ENCODE data around the gene C10orf95. TPM values are rescaled to one million over a fixed set of nuclear protein-coding genes. Genes with fewer than 3 reads are reported as not detected.
"Not testable (repeated sequence)": the region's sequence is repeated elsewhere in the genome, so short reads cannot be mapped to it uniquely, and the experiment has no call there.

Gene C10orf95
- total RNA-seq, 5 donors from 2014 or later (not counting 1 experiment from before 2014, with no cell fraction given) = 0.23 to 0.92 (median 0.55) TPM; not detected in 1

DNA sequence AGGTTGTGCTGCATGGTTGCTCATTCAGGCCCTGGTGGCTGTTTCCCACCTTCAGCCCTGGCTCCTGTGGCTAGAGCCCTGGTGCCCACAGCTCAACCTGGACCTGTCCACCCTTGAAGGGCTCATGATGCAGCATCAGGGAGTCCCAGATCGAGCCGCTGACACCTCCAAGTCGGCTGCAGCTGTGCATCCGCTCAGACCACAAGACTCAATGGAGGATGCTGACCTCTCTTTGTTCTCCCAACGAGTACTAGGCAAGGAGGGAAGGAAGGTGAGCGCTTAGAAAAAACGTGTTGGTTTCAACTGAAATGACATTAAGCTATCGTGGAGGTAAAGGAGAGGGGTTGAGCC is 9.5 kb upstream of the C10orf95 start:
- Mint-ChIP-seq H3K27ac (peak overlapping the region; percentile 64 to 80), H3K9me3 (no peaks in the 10 kb centered on the region), H3K4me1 (peaks cover 21 to 32% (median 26%) of the 10 kb centered on the region in 3 donors), H3K36me3 (no peaks in the 10 kb centered on the region), H3K27me3 (no peaks in the 10 kb centered on the region), H3K4me3 (peak overlapping the region; percentile 85 to 95 (median 86))
- Histone ChIP-seq H3K4me1 (ENCODE audit: control insufficient read depth in 1 of 2, extremely low read depth in 1 of 2, insufficient read depth in 2 of 2, low read length in 2 of 2) (peaks cover 5 to 23% of the 10 kb centered on the region in 2 experiments), H3K27me3 (replicated peaks in 1 of 2; ENCODE audit: control insufficient read depth in 2 of 2, extremely low read depth in 1 of 2, insufficient read depth in 2 of 2, low read length in 1 of 2) (no peaks in the 10 kb centered on the region), H3K36me3 (ENCODE audit: control insufficient read depth in 2 of 2, extremely low read depth in 1 of 2, insufficient read depth in 1 of 2, low read length in 1 of 2) (peaks cover 6% of the 10 kb centered on the region in 2 donors), H3K9me3 (no peaks in the 10 kb centered on the region), H3K4me3 (ENCODE audit: control insufficient read depth in 1 of 2, extremely low read depth in 1 of 2, low read length in 1 of 2) (peak overlapping the region; percentile 55 to 75), H3K27ac (ENCODE audit: low read length) (peak overlapping the region; percentile 4)
- ChIA-PET CTCF (interaction anchor here (0.6 to 2.7 kb wide), 5 partner anchors 10 to 231 kb away, joined by 3 to 11 read pairs (median 4); partner anchors contain the start of gene C10orf95 (in 1 of the 2)), POLR2A (interaction anchor here (0.5 to 1.0 kb wide), 5 partner anchors 9 to 42 kb away, joined by 3 to 8 read pairs (median 5); partner anchors contain the start of genes ACTR1A (in 1 of the 2) and C10orf95 (in 1 of the 2))
- DNase-seq = peak in 3 of 35 experiments; percentile 7 to 20 (median 8)
- 20% methylated on average over 8 of the region's 8 CpGs for WGBS (ENCODE audit: insufficient coverage)
- ATAC-seq (replicated peaks in 1 of 4) = peak; percentile 7 to 18 (median 15)

DNA sequence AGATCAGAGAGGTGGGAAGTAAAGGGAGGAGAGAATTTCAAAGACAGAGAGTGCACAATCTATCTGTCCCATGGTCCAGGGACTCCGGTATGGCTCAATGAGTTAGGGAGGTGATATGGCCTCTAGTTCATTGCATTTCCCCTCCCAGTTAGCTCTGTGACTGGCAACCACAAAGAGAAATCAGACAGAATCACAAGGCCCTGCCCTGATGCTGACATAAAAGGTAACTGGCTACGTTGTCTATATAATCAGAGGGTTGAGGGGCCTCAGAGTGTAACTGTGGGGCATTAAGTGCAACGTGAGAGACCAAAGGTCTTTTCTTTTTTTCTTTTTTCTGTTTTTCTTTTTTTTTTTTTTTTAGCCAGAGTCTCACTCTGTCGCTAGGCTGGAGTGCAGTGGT is 7.3 kb upstream of the C10orf95 start:
- ATAC-seq (replicated peaks in 1 of 4) = no peak
- Mint-ChIP-seq H3K27me3 (no peaks in the 10 kb centered on the region), H3K4me3 (no peak overlapping the region), H3K9me3 (no peaks in the 10 kb centered on the region), H3K4me1 (peaks cover 21 to 33% (median 26%) of the 10 kb centered on the region in 3 donors), H3K36me3 (no peaks in the 10 kb centered on the region), H3K27ac (no peak overlapping the region)
- CTCF ChIA-PET = interaction anchor here in 1 of 2 donors (0.7 kb wide), 2 partner anchors 13 to 43 kb away, joined by 3 to 5 read pairs; no protein-coding TSS in a partner anchor
- H3K27ac ChIP-seq (ENCODE audit: low read length) = no peak overlapping the region
- WGBS (ENCODE audit: insufficient coverage) = 80% methylated on average over 1 of the region's 4 CpGs
- no peaks in the 10 kb centered on the region for H3K27me3 ChIP-seq (replicated peaks in 1 of 2; ENCODE audit: control insufficient read depth in 2 of 2, extremely low read depth in 1 of 2, insufficient read depth in 2 of 2, low read length in 1 of 2)
- POLR2A ChIA-PET = no interaction called here
- peaks cover 6 to 9% of the 10 kb centered on the region in 2 donors for H3K36me3 ChIP-seq (ENCODE audit: control insufficient read depth in 2 of 2, extremely low read depth in 1 of 2, insufficient read depth in 1 of 2, low read length in 1 of 2)
- no peak for DNase-seq
- H3K4me1 ChIP-seq (ENCODE audit: control insufficient read depth in 1 of 2, extremely low read depth in 1 of 2, insufficient read depth in 2 of 2, low read length in 2 of 2) = peaks cover 5 to 23% of the 10 kb centered on the region in 2 experiments
- H3K9me3 ChIP-seq = no peaks in the 10 kb centered on the region
- H3K4me3 ChIP-seq (ENCODE audit: control insufficient read depth in 1 of 2, extremely low read depth in 1 of 2, low read length in 1 of 2) = no peak overlapping the region

DNA sequence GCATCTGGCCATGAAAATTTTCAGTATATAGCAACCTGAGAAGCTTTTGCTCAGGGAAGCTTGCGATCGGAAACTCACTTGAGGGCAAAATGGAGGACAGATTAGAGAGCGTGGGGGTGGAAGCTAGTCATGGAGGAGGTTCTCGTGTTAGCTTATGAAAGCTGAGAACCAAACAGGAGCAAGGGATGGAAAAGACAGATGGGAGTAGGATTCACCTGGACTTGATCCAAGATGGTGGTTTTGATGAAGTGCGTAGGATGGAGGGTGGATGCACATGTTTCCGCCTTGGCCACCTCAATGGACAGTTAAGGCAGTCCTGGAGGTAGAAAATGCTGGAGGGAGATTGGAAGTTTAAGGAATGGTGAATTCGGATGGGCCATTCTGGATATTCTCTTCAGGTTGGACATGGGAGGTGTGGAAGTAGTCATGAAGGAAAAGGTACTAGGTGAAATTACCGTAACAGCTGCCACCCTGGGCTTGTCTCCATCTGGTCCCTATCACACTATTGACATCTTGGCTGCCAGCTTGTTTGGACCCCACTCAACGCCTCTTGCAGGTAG is 6.3 kb upstream of the C10orf95 start:
- Mint-ChIP-seq H3K27ac (peak overlapping the region; percentile 55 to 68), H3K4me3 (no peak overlapping the region), H3K9me3 (no peaks in the 10 kb centered on the region), H3K36me3 (peaks cover 5% of the 10 kb centered on the region), H3K27me3 (no peaks in the 10 kb centered on the region), H3K4me1 (peaks cover 27 to 37% (median 27%) of the 10 kb centered on the region in 3 donors)
- no peaks in the 10 kb centered on the region for H3K27me3 ChIP-seq (replicated peaks in 1 of 2; ENCODE audit: control insufficient read depth in 2 of 2, extremely low read depth in 1 of 2, insufficient read depth in 2 of 2, low read length in 1 of 2)
- ATAC-seq (replicated peaks in 1 of 4) = no peak
- DNase-seq = no peak
- CTCF ChIA-PET = interaction anchor here in 1 of 2 donors (0.5 to 0.8 kb wide), 2 partner anchors 45 to 1417 kb away, joined by 3 to 10 read pairs; partner anchors contain the start of gene ACTR1A
- 91% methylated on average over 7 of the region's 9 CpGs for WGBS (ENCODE audit: insufficient coverage)
- H3K4me3 ChIP-seq (ENCODE audit: control insufficient read depth in 1 of 2, extremely low read depth in 1 of 2, low read length in 1 of 2) = no peak overlapping the region
- H3K27ac ChIP-seq (ENCODE audit: low read length) = no peak overlapping the region
- H3K36me3 ChIP-seq (ENCODE audit: control insufficient read depth in 2 of 2, extremely low read depth in 1 of 2, insufficient read depth in 1 of 2, low read length in 1 of 2) = peaks cover 6 to 14% of the 10 kb centered on the region in 2 donors
- H3K9me3 ChIP-seq = no peaks in the 10 kb centered on the region
- POLR2A ChIA-PET = no interaction called here
- H3K4me1 ChIP-seq (ENCODE audit: control insufficient read depth in 1 of 2, extremely low read depth in 1 of 2, insufficient read depth in 2 of 2, low read length in 2 of 2) = peaks cover 5 to 21% of the 10 kb centered on the region in 2 experiments

DNA sequence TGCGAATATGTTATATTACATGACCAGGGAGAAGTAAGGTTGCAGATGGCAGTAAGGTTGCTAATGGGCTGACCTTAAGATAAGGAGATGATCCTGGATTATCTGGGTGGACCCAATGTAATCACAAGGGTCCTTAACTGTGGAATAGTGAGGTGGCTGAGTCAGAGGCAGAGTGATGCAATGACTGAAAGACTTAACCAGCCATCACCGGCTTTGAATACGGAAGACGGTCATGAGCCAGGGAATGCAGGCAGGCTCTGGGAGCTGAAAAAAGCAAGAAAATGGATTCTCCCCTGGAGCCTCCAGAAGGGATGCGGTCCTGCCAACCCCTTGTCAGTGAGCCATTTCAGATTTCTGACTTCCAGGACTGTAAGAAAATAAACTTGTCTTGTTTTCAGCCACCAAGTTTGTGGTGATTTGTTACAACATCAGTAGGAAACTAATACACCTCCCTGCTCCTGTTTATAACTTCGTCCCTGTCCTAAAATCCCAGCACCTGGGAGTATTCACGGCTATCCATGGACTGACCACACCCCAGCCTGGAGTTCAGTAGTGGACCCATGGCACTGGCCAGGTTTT is 4.6 kb upstream of the C10orf95 start:
- POLR2A ChIA-PET = no interaction called here
- H3K27me3 ChIP-seq (replicated peaks in 1 of 2; ENCODE audit: control insufficient read depth in 2 of 2, extremely low read depth in 1 of 2, insufficient read depth in 2 of 2, low read length in 1 of 2) = no peaks in the 10 kb centered on the region
- Mint-ChIP-seq H3K9me3 (no peaks in the 10 kb centered on the region), H3K4me1 (peaks cover 21 to 31% (median 22%) of the 10 kb centered on the region in 3 donors), H3K27ac (no peak overlapping the region), H3K4me3 (no peak overlapping the region), H3K27me3 (no peaks in the 10 kb centered on the region), H3K36me3 (peaks cover 5% of the 10 kb centered on the region)
- CTCF ChIA-PET = interaction anchor here in 1 of 2 donors (0.5 kb wide), 1 partner anchor 96 kb away, joined by 5 read pairs; no protein-coding TSS in a partner anchor
- H3K4me1 ChIP-seq (ENCODE audit: control insufficient read depth in 1 of 2, extremely low read depth in 1 of 2, insufficient read depth in 2 of 2, low read length in 2 of 2) = peaks cover 2 to 26% of the 10 kb centered on the region in 2 experiments
- H3K36me3 ChIP-seq (ENCODE audit: control insufficient read depth in 2 of 2, extremely low read depth in 1 of 2, insufficient read depth in 1 of 2, low read length in 1 of 2) = peaks cover 6 to 17% of the 10 kb centered on the region in 2 donors
- H3K4me3 ChIP-seq (ENCODE audit: control insufficient read depth in 1 of 2, extremely low read depth in 1 of 2, low read length in 1 of 2) = no peak overlapping the region
- DNase-seq (no peak), ATAC-seq (replicated peaks in 1 of 4) (no peak)
- WGBS (ENCODE audit: insufficient coverage) = 93% methylated on average over 5 of the region's 7 CpGs
- H3K9me3 ChIP-seq = no peaks in the 10 kb centered on the region
- H3K27ac ChIP-seq (ENCODE audit: low read length) = no peak overlapping the region

DNA sequence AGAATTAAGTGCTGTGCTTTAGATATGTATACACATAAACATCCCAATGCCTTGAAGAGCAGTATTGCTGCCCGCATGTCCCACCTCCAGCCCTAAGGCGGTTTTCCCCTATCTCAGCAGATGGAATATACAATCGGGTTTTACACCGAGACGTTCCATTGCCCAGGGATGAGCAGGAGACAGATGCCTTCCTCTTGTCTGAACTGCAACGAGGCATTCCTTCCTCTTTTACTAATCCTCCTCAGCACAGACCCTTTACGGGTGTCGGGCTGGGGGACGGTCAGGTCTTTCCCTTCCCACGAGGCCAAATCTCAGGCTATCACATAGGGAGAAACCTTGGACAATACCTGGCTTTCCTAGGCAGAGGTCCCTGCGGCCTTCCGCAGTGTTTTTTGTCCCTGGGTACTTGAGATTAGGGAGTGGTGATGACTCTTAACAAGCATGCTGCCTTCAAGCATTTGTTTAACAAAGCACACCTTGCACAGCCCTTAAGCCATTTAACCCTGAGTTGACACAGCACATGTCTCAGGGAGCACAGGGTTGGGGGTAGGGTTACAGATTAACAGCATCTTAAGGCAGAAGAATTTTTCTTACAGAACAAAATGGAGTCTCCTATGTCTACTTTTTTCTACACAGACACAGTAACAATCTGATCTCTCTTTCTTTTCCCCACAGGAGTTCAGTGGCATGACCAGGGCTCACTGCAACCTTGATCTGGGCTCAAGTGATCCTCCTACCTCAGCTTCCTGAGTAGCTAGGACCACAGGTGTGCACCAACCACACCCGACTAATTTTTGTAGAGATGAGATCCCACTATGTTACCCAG is 3.5 kb upstream of the C10orf95 start:
- H3K36me3 Mint-ChIP-seq; H3K9me3 Mint-ChIP-seq; POLR2A ChIA-PET; H3K9me3 ChIP-seq; H3K27me3 Mint-ChIP-seq; H3K27ac ChIP-seq (ENCODE audit: low read length); H3K4me3 Mint-ChIP-seq; H3K4me3 ChIP-seq (ENCODE audit: control insufficient read depth in 1 of 2, extremely low read depth in 1 of 2, low read length in 1 of 2); ATAC-seq (replicated peaks in 1 of 4); CTCF ChIA-PET; DNase-seq; H3K27me3 ChIP-seq (replicated peaks in 1 of 2; ENCODE audit: control insufficient read depth in 2 of 2, extremely low read depth in 1 of 2, insufficient read depth in 2 of 2, low read length in 1 of 2): not testable (repeated sequence)
- 94% methylated on average over 9 of the region's 13 CpGs for WGBS (ENCODE audit: insufficient coverage)
- Mint-ChIP-seq H3K27ac (peak overlapping the region in 1 of 2 donors; percentile 55), H3K4me1 (peaks cover 17 to 26% (median 17%) of the 10 kb centered on the region in 3 donors)
- Histone ChIP-seq H3K36me3 (ENCODE audit: control insufficient read depth in 2 of 2, extremely low read depth in 1 of 2, insufficient read depth in 1 of 2, low read length in 1 of 2) (peaks cover 6 to 17% of the 10 kb centered on the region in 2 donors), H3K4me1 (ENCODE audit: control insufficient read depth in 1 of 2, extremely low read depth in 1 of 2, insufficient read depth in 2 of 2, low read length in 2 of 2) (peaks cover 2 to 25% of the 10 kb centered on the region in 2 experiments)

DNA sequence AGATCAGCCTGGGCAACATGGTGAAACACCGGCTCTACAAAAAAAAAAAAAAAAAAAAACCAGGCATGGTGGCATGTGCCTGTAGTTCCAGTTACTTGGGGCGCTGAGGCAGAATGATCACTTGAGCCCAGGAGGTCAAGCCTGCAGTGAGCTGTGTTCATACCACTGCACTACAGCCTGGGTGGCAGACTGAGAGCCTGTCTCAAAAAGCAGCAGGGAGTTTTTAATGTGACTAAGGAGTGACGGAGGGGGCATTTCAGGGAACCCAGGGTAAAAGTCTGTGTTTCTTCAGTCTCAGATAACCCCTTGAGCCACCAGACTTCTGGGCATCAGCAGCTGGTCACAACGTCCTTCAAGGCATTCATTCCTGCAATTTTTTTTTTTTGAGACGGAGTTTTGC is 2.2 kb upstream of the C10orf95 start:
- H3K4me1 Mint-ChIP-seq = peaks cover 25 to 30% (median 26%) of the 10 kb centered on the region in 3 donors
- no peak overlapping the region for H3K27ac ChIP-seq (ENCODE audit: low read length)
- no peaks in the 10 kb centered on the region for H3K27me3 ChIP-seq (replicated peaks in 1 of 2; ENCODE audit: control insufficient read depth in 2 of 2, extremely low read depth in 1 of 2, insufficient read depth in 2 of 2, low read length in 1 of 2)
- peaks cover 6 to 17% of the 10 kb centered on the region in 2 donors for H3K36me3 ChIP-seq (ENCODE audit: control insufficient read depth in 2 of 2, extremely low read depth in 1 of 2, insufficient read depth in 1 of 2, low read length in 1 of 2)
- H3K27ac Mint-ChIP-seq = peak overlapping the region in 1 of 2 donors; percentile 78
- H3K4me1 ChIP-seq (ENCODE audit: control insufficient read depth in 1 of 2, extremely low read depth in 1 of 2, insufficient read depth in 2 of 2, low read length in 2 of 2) = peaks cover 6 to 30% of the 10 kb centered on the region in 2 experiments
- no peaks in the 10 kb centered on the region for H3K9me3 ChIP-seq
- CTCF ChIA-PET = interaction anchor here in 1 of 2 donors (0.6 to 0.9 kb wide), 2 partner anchors 8 to 47 kb away, joined by 3 to 5 read pairs; no protein-coding TSS in a partner anchor
- no peaks in the 10 kb centered on the region for H3K27me3 Mint-ChIP-seq
- no peak overlapping the region for H3K4me3 ChIP-seq (ENCODE audit: control insufficient read depth in 1 of 2, extremely low read depth in 1 of 2, low read length in 1 of 2)
- ATAC-seq (replicated peaks in 1 of 4) = no peak
- DNase-seq = no peak
- H3K36me3 Mint-ChIP-seq = peaks cover 5% of the 10 kb centered on the region
- H3K9me3 Mint-ChIP-seq = no peaks in the 10 kb centered on the region
- no peak overlapping the region for H3K4me3 Mint-ChIP-seq
- POLR2A ChIA-PET = interaction anchor here in 1 of 2 donors (0.7 to 1.0 kb wide), 2 partner anchors 54 to 348 kb away, joined by 3 to 9 read pairs; no protein-coding TSS in a partner anchor
- 100% methylated on average over 5 of the region's 5 CpGs for whole genome bisulfite sequencing (ENCODE audit: insufficient coverage)
